Stomach smooth muscle (tissue), 2 donors: ENCODE measurements around the gene ASIC4.

ENCODE experiments used
- H3K27ac ChIP-seq: one replicate; pipeline ENCODE4 v1.7.0; 2013; ENCODE audit warnings: mild to moderate bottlenecking, low read length, inconsistent platforms
- H3K27me3 ChIP-seq, 2 donors: one replicate each; pipeline ENCODE4 v1.7.0; 2013; ENCODE audit warnings: low read length in 2 of 2; ENCODE audit not compliant: insufficient read depth in 2 of 2, control insufficient read depth in 1 of 2
- H3K36me3 ChIP-seq, 2 donors: one replicate each; pipeline ENCODE4 v1.7.0; 2013; ENCODE audit warnings: low read length in 2 of 2; ENCODE audit not compliant: control insufficient read depth in 2 of 2, insufficient read depth in 2 of 2
- H3K4me1 ChIP-seq: one replicate; pipeline ENCODE4 v1.7.0; 2013; ENCODE audit warnings: low read length; ENCODE audit not compliant: control insufficient read depth, insufficient read depth
- H3K4me3 ChIP-seq, 2 donors: one replicate each; pipeline ENCODE4 v1.7.0; 2013; ENCODE audit warnings: low read length in 2 of 2
- H3K9ac ChIP-seq, 2 donors: one replicate each; pipeline ENCODE4 v1.7.0; 2013; ENCODE audit warnings: low read length in 2 of 2, mild to moderate bottlenecking in 1 of 2
- H3K9me3 ChIP-seq, 2 donors: one replicate each; pipeline ENCODE4 v1.7.0; 2013; ENCODE audit warnings: low read length in 2 of 2; ENCODE audit not compliant: control insufficient read depth in 2 of 2
- donor health status: healthy.
- donor health status: Pancreatic carcinoma.

ASIC4 gene

DNA sequence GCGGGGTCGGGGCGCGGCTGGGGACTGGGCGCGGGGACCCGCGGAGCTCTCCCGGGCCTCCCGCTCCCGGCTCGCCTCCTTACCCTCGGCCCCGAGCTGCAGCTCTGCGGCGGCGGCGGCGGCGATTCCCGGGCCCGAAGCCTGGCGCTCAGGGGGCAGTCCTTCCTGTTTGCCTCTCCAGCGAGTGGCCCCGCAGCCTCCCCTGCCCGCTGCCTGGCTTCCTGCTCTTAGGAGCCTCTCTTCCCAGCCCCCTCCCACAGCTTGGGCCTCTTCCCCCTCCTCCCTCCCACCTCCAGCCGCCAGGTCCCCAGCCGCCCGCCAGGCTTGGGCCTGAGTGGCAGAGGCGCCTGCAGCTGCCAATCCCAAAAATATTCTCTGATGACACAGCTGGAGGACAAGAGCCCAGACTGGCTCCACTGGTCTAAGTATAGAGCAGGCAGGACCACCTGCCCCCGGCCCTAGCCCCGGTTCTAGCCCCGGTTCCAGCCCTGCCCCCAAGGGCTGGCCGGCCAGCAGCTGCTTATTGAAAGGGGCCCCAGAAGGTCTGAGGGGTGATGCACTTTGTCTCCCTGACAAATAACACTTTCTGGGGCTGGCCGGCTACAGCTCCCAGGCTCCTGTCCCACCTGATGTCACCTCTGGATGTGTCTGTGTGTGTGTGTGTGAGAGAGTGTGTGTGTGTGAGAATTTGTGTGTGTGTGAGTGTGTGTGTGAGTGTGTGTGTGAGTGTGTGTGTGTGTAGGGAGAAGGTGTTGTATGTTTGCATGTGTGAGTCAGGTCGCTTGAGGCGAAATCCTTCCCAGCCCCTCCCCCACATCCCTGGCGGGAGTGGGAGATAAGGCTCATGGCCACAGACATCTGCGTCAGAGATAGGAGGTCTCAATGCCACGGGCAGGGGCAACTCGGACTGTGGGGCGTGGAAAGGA, 57.3 kb downstream of the ASIC4 start, which contains the start of gene OBSL1:
Gene OBSL1, minus strand, starts transcription at position 229 of the 926 bp plus-strand sequence. CDS start 307 bp downstream, outside the sequence.
- H3K27ac ChIP-seq, result peak within 1 kb of the TSS; percentile 66
- H3K36me3 ChIP-seq, result peaks cover 0 to 7% of the 10 kb centered on the region in 2 donors
- H3K4me1 ChIP-seq, result peaks cover 16% of the 10 kb centered on the region
- H3K9ac ChIP-seq, result peak within 1 kb of the TSS; percentile 64 to 69
- peak within 1 kb of the TSS; percentile 62 to 78 for H3K4me3 ChIP-seq
- H3K27me3 ChIP-seq, result peaks cover 10% of the 10 kb centered on the region in 2 donors
- H3K9me3 ChIP-seq, result no peaks in the 10 kb centered on the region

GRCh38 chr2:219572237-219573001, 58.1 kb downstream of the ASIC4 start, which contains the start of gene INHA:
Gene INHA, plus strand, starts transcription at chr2:219572310. Its CDS starts 65 bp downstream, at chr2:219572375.
- Histone ChIP-seq H3K36me3 (peaks cover 0 to 1% of the 10 kb centered on the region in 2 donors), H3K27ac (peak within 1 kb of the TSS; percentile 66), H3K4me1 (peaks cover 16% of the 10 kb centered on the region), H3K9me3 (no peaks in the 10 kb centered on the region), H3K9ac (peak within 1 kb of the TSS; percentile 60 to 64), H3K4me3 (peak within 1 kb of the TSS; percentile 40 to 78), H3K27me3 (peaks cover 14 to 18% of the 10 kb centered on the region in 2 donors)

- peaks cover 19 to 22% of the 10 kb centered on the region in 2 donors for H3K27me3 ChIP-seq
These were observed 58.9 kb downstream of the ASIC4 start for GRCh38 chr2:219573166-219573565.

GRCh38 chr2:219574484-219575311, 60.4 kb downstream of the ASIC4 start:
- no peak overlapping the region for H3K9ac ChIP-seq
- no peaks in the 10 kb centered on the region for H3K36me3 ChIP-seq
- no peak overlapping the region for H3K4me3 ChIP-seq
- H3K4me1 ChIP-seq, result peaks cover 12% of the 10 kb centered on the region
- H3K9me3 ChIP-seq, result no peaks in the 10 kb centered on the region
- peaks cover 19 to 25% of the 10 kb centered on the region in 2 donors for H3K27me3 ChIP-seq
- no peak overlapping the region for H3K27ac ChIP-seq

More at GRCh38 chr2:219573166-219573565, 58.9 kb downstream of the ASIC4 start:
- Histone ChIP-seq H3K4me1 (peaks cover 16% of the 10 kb centered on the region), H3K27ac (no peak overlapping the region), H3K9ac (no peak overlapping the region), H3K4me3 (no peak overlapping the region), H3K36me3 (no peaks in the 10 kb centered on the region), H3K9me3 (no peaks in the 10 kb centered on the region)

DNA sequence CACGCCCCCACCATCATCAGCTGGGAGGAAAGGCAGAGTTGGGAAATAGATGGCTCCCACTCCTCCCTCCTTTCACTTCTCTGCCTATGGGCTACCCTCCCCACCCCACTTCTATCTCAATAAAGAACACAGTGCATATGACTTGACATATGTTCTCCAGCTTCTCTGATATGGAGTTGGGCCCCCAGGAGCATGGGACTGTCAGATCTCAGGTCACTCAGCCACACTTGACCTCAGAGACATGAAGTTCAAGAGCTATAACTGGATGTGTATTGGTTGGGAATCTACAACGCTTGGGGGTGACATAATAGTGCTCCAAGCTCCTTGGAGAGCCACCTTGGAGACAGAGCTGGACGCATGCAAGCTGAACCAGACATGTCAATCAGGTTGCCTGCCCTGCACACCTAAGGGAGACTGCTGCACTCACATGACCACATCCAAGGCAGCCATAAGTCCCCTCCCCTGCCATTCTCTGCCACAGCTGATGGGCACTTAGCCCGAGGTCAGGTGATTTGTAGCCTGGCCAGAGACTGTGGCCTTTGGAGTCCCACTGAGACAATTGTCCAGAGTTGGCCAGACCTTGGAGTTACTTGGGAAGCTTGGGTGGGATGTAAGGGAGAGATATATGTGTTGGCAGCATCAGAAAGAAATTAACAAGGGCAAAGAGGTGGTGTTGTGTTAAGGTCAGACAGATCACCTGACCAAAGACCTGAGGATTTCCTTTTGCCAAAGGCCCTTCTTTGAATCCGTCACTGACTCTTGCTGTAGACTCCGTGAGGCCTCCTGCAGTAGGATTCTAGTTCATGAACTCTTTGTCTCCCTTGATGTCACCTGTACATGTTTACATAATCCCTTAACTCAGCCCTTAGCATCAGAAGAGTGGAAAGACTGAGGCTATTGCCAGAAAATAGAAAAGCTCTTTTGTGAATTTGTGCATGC, 61.6 kb downstream of the ASIC4 start:
- Histone ChIP-seq H3K36me3 (no peaks in the 10 kb centered on the region), H3K9ac (no peak overlapping the region), H3K4me3 (no peak overlapping the region), H3K27me3 (peaks cover 19 to 25% of the 10 kb centered on the region in 2 donors), H3K9me3 (no peaks in the 10 kb centered on the region), H3K4me1 (peaks cover 5% of the 10 kb centered on the region), H3K27ac (no peak overlapping the region)

DNA sequence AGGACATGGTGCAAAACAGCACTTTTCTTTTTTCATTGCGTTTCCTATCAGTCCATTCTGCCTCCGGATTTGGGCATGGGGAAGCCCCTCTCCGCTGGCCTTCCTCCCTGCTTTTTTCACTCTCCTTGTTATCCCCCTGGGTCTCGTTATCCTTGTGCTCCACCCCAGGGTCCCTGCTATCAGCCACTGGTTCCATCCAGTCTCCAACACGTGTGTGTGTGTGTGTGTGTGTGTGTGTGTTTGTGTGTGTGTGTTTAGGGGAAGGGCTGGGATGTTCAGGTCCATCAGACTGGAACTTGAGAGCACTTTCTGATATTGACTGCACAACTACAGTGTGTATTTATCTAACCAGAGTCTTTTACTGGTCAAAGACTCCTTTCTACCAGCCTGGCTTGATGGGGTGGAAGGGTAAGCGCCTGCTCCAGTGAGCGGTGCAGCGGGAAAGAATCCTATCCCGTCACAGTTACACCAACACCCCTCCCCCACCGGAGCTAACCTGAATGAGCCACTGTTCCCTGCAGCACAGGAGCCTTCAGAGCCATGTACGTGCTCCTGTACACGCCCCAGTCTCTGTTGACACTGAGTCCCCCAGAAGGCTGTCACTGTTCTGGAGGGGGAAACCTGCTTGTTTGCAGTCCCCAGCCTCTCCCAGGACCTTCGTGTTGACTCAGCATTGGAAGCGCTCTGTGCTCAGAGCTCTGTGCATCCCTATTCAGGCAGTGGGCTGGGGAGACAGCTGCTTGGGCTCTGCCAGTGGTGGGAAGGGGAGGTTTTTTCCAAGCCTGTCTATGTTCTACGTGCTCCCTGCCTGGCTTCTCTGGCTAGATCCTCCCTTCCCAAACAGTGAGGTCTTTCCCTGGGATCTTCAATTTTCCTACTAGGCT, 62.5 kb downstream of the ASIC4 start:
- H3K9me3 ChIP-seq, result no peaks in the 10 kb centered on the region
- peaks cover 19 to 25% of the 10 kb centered on the region in 2 donors for H3K27me3 ChIP-seq
- peaks cover under 1% of the 10 kb centered on the region for H3K4me1 ChIP-seq
- H3K36me3 ChIP-seq, result no peaks in the 10 kb centered on the region
- H3K27ac ChIP-seq, result no peak overlapping the region
- H3K4me3 ChIP-seq, result no peak overlapping the region
- no peak overlapping the region for H3K9ac ChIP-seq

DNA sequence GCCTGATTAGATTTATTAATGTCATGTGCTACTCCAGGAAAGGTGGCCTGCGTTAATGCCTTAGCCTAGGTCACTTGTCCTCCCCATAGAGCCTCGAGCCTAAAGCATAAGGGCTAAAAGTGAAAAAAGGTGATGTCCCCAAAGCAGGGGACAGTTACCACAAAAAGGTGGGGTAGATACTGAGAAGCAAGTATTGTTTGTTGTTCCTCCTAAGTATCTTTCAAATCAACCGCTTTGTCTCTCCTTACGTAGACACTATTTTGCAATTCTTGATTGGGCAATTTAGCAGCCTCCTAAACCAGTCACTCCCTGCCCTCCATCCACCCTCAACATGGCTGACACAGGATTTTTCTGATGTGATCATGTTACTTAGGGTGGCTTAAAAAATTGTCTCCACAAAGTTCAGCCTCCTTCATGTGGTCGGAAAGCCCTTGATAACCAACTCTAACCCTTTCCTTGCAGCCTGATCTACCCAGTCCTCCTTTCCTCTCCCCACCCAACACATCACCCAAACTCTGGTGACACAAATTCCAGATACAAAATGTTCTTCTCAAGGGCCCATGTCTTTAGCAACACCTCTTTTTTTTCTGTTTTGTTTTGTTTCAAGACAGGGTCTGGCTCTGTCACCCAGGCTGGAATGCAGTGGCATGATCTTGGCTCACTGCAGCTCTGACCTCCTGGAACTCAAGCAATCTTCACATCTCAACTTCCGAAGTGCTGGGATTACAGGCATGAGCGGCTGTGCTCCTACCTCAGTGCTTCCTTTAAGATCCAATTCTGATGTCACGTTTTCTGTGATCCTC, 64.7 kb downstream of the ASIC4 start:
- Histone ChIP-seq H3K9me3 (no peaks in the 10 kb centered on the region), H3K36me3 (no peaks in the 10 kb centered on the region), H3K9ac (no peak overlapping the region), H3K4me3 (no peak overlapping the region), H3K27me3 (peaks cover 19 to 25% of the 10 kb centered on the region in 2 donors), H3K27ac (no peak overlapping the region), H3K4me1 (no peaks in the 10 kb centered on the region)

DNA sequence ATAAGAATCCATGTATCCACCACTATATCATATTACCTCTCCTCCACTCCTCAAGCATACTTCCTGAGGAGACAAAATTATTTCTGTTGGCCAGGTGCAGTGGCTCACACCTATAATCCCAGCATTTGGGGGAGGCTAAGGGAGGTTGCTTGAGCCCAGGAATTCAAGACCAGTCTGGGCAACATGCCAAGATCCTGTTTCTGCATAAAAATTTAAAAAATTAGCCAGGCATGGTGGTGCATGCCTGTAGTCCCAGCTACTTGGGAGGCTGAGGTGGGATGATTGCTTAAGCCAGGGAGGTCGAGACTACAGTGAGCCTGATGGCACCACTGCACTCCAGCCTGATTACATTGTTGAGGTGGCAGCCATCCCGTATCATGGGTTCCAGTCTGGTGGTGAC, 67.1 kb downstream of the ASIC4 start:
- no peaks in the 10 kb centered on the region for H3K4me1 ChIP-seq
- H3K36me3 ChIP-seq, result no peaks in the 10 kb centered on the region
- H3K27ac ChIP-seq, result no peak overlapping the region
- H3K9ac ChIP-seq, result no peak overlapping the region
- no peak overlapping the region for H3K4me3 ChIP-seq
- peaks cover 12 to 17% of the 10 kb centered on the region in 2 donors for H3K27me3 ChIP-seq
- no peaks in the 10 kb centered on the region for H3K9me3 ChIP-seq
